Neural cell (in vitro differentiated cells): Measurements from ENCODE around the gene GPR78. TPM values are rescaled to one million over a fixed set of nuclear protein-coding genes. Genes with fewer than 3 reads are reported as not detected.

Experiments
- H2AFZ ChIP-seq: fragments of 200-600, 300-800 bp; sonication (generic), shearing (Covaris generic); 2 replicates; pipeline ENCODE4 v1.6.0; 2014; ENCODE audit warnings: low read depth, mild to moderate bottlenecking, antibody characterized with exemption, low read length, moderate library complexity
- H3F3A ChIP-seq: fragments of 200-600 bp; shearing (Covaris generic); 2 replicates; pipeline ENCODE4 v1.6.1; 2016; ENCODE audit warnings: mild to moderate bottlenecking, moderate library complexity, mixed read lengths, antibody characterized with exemption, low read length; ENCODE audit not compliant: insufficient read depth, poor library complexity, severe bottlenecking
- H3K27ac ChIP-seq: fragments of 200-600, 300-800 bp; sonication (generic), shearing (Covaris generic); 2 replicates; pipeline ENCODE4 v1.5.1; 2014; ENCODE audit warnings: mild to moderate bottlenecking, low read length, moderate library complexity
- H3K27me3 ChIP-seq: fragments of 300-800, 200-600 bp; sonication (generic), shearing (Covaris generic); 2 replicates; pipeline ENCODE4 v1.6.0; 2014; ENCODE audit warnings: mild to moderate bottlenecking, low read depth, low read length, moderate library complexity; ENCODE audit not compliant: insufficient read depth
- H3K36me3 ChIP-seq: fragments of 300-800, 200-600 bp; sonication (generic), shearing (Covaris generic); 2 replicates; pipeline ENCODE4 v1.5.1; 2014; ENCODE audit warnings: mild to moderate bottlenecking, antibody characterized with exemption, low read length, moderate library complexity; ENCODE audit not compliant: insufficient read depth
- H3K4me2 ChIP-seq: fragments of 300-800, 200-600 bp; sonication (generic), shearing (Covaris generic); 2 replicates; pipeline ENCODE4 v1.6.0; 2014; ENCODE audit warnings: mild to moderate bottlenecking, low read length
- H3K4me3 ChIP-seq: fragments of 300-800, 200-600 bp; sonication (generic), shearing (Covaris generic); 2 replicates; pipeline ENCODE4 v1.5.1; 2014; ENCODE audit warnings: mild to moderate bottlenecking, low read length, moderate library complexity
- H3K79me2 ChIP-seq: fragments of 200-600 bp; shearing (Covaris generic); replicated peaks from 2 replicates; pipeline ENCODE4 v1.6.0; 2014; ENCODE audit warnings: mild to moderate bottlenecking, low read length, moderate library complexity; ENCODE audit not compliant: insufficient read depth
- H3K9ac ChIP-seq: fragments of 300-800, 200-600 bp; sonication (generic), shearing (Covaris generic); 2 replicates; pipeline ENCODE4 v1.6.1; 2016; ENCODE audit warnings: mild to moderate bottlenecking, low read length, mixed read lengths
- H3K9me2 ChIP-seq: fragments of 200-600 bp; shearing (Covaris generic); 2 replicates; pipeline ENCODE4 v1.6.1; 2016; ENCODE audit warnings: mild to moderate bottlenecking, low read length, mixed read lengths; ENCODE audit not compliant: insufficient read depth
- H3K9me3 ChIP-seq: fragments of 200-600, 300-800 bp; sonication (generic), shearing (Covaris generic); 2 replicates; pipeline ENCODE4 v1.6.1; 2016; ENCODE audit warnings: mild to moderate bottlenecking, mixed run types, low read length, moderate library complexity, mixed read lengths
- H4K20me1 ChIP-seq: fragments of 200-600 bp; shearing (Covaris generic); 2 replicates; pipeline ENCODE4 v1.6.1; 2016; ENCODE audit warnings: mild to moderate bottlenecking, mixed run types; ENCODE audit not compliant: insufficient read depth
- CTCF ChIP-seq: fragments of 450-650 bp; IDR thresholded peaks from 2 replicates; pipeline ENCODE4 v1.5.1; 2014; ENCODE audit warnings: antibody characterized with exemption, mild to moderate bottlenecking, moderate library complexity; ENCODE audit not compliant: poor library complexity, severe bottlenecking
- EP300 ChIP-seq: fragments of 450-650 bp; conservative IDR thresholded peaks from 2 replicates; pipeline ENCODE4 v1.6.1; 2014; ENCODE audit warnings: antibody characterized with exemption, mild to moderate bottlenecking, moderate library complexity; ENCODE audit not compliant: poor library complexity, severe bottlenecking
- EZH2 ChIP-seq: fragments of 200-600, 300-800 bp; shearing (Covaris generic), sonication (generic); IDR thresholded peaks from 2 replicates; pipeline ENCODE4 v1.6.1; 2014; ENCODE audit warnings: antibody characterized with exemption, low read length, borderline replicate concordance, mild to moderate bottlenecking; ENCODE audit not compliant: insufficient read depth, poor library complexity, severe bottlenecking
- MXI1 ChIP-seq: fragments of 450-650 bp; conservative IDR thresholded peaks from 2 replicates; pipeline ENCODE4 v1.6.1; 2014; ENCODE audit warnings: antibody characterized with exemption, mild to moderate bottlenecking; ENCODE audit not compliant: poor library complexity, severe bottlenecking
- POLR2AphosphoS5 ChIP-seq: IDR thresholded peaks from 2 replicates; pipeline ENCODE4 v1.6.1; 2012
- RAD21 ChIP-seq: fragments of 450-650 bp; conservative IDR thresholded peaks from 2 replicates; pipeline ENCODE4 v1.6.1; 2014; ENCODE audit warnings: antibody characterized with exemption, mild to moderate bottlenecking, moderate library complexity
- REST ChIP-seq: IDR thresholded peaks from 2 replicates; pipeline ENCODE4 v1.6.1; 2012; ENCODE audit warnings: borderline replicate concordance
- SMC3 ChIP-seq: fragments of 450-650 bp; conservative IDR thresholded peaks from 2 replicates; pipeline ENCODE4 v1.6.1; 2014; ENCODE audit warnings: antibody characterized with exemption, mild to moderate bottlenecking, moderate library complexity; ENCODE audit not compliant: poor library complexity
- TAF1 ChIP-seq: IDR thresholded peaks from 2 replicates; pipeline ENCODE4 v1.6.1; 2012; ENCODE audit warnings: low read depth
- polyA plus RNA-seq: library from polyadenylated mRNA; depleted of rRNA; stranded (reverse); fragments of >200 nt; gene quantifications from 2 replicates; pipeline ENCODE4 v1.2.3, GENCODE V29; 2014

Gene GPR78
- polyA plus RNA-seq, 1 donor from 2014 or later: not detected

- Histone ChIP-seq H3K9me3 (no peaks in the 10 kb centered on the region), H3K9me2 (no peaks in the 10 kb centered on the region), H3F3A (no peaks in the 10 kb centered on the region), H2AFZ (no peak overlapping the region), H3K27ac (no peak overlapping the region), H3K36me3 (no peaks in the 10 kb centered on the region), H3K9ac (no peak overlapping the region), H3K79me2 (no peaks in the 10 kb centered on the region), H4K20me1 (no peaks in the 10 kb centered on the region), H3K27me3 (no peaks in the 10 kb centered on the region), H3K4me3 (no peak overlapping the region), H3K4me2 (no peak overlapping the region)
- TF ChIP-seq RAD21 (no peak), EZH2 (no peak), REST (no peak), EP300 (no peak), TAF1 (no peak), MXI1 (no peak), SMC3 (no peak), POLR2AphosphoS5 (no peak), CTCF (no peak)
Measured at GRCh38 chr4:8600686-8601085, 20.5 kb downstream of the GPR78 start.

- no peak overlapping the region for H3K9ac ChIP-seq
- no peak overlapping the region for H3K4me2 ChIP-seq
- H3K27ac ChIP-seq: no peak overlapping the region
- H3F3A ChIP-seq: no peaks in the 10 kb centered on the region
- no peaks in the 10 kb centered on the region for H3K9me3 ChIP-seq
- H2AFZ ChIP-seq: no peak overlapping the region
- TF ChIP-seq MXI1 (no peak), TAF1 (no peak), EZH2 (no peak), POLR2AphosphoS5 (no peak), CTCF (no peak), EP300 (no peak), RAD21 (no peak), REST (no peak), SMC3 (no peak)
- H3K4me3 ChIP-seq: no peak overlapping the region
- H3K27me3 ChIP-seq: no peaks in the 10 kb centered on the region
- H3K9me2 ChIP-seq: no peaks in the 10 kb centered on the region
- H3K79me2 ChIP-seq: no peaks in the 10 kb centered on the region
- H3K36me3 ChIP-seq: no peaks in the 10 kb centered on the region
- H4K20me1 ChIP-seq: no peaks in the 10 kb centered on the region
Measured at GRCh38 chr4:8601086-8601485, 20.9 kb downstream of the GPR78 start.
